ENCODE data around the gene CLMN. TPM values are rescaled to one million over a fixed set of nuclear protein-coding genes. Genes with fewer than 3 reads are reported as not detected.
"Not testable (repeated sequence)": the region's sequence is repeated elsewhere in the genome, so short reads cannot be mapped to it uniquely, and the experiment has no call there.

The CLMN gene
- total and polyA plus RNA-seq, 2 donors (not counting 1 experiment from before 2014, with no cell fraction given), result 9.6 to 51.5 TPM

DNA sequence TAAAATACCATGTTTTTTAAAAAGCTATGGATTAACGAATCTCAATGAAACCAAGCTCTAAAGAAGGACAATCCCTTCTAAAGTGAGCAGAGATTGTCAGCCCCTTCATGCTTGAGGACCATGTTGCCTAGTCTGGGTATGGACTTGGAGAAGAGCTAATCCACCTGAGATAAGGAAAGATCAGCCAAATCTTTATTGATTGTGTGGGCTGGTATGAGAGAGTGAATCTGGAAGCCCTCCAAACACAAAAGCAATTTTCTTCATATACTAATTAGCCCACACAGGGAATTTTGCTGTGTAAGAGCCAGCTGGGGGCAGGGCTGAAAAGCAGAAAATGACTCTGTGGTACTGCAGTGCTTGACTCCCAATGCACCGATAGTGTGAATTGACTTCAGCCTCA, 115.0 kb downstream of the CLMN start:
- no peaks in the 10 kb centered on the region for H4K20me1 ChIP-seq (ENCODE audit: control insufficient read depth, insufficient read depth, low read length, poor library complexity, severe bottlenecking)
- no peak overlapping the region for H2AFZ ChIP-seq (ENCODE audit: insufficient read depth, low read depth, low read length, poor library complexity, severe bottlenecking)
- H3K36me3 ChIP-seq (replicated peaks in 1 of 2; ENCODE audit: control extremely low read depth in 1 of 2, control insufficient read depth in 1 of 2, extremely low read depth in 1 of 2, insufficient read depth in 2 of 2, low read length in 1 of 2), result peaks cover 0 to 15% of the 10 kb centered on the region in 2 experiments
- no peak overlapping the region for H3K4me3 ChIP-seq (ENCODE audit: control extremely low read depth in 1 of 5, extremely low read depth in 1 of 5, insufficient read depth in 1 of 5, low read depth in 2 of 5, low read length in 4 of 5)
- H3K27me3 Mint-ChIP-seq, result peaks cover 3% of the 10 kb centered on the region
- no peak for DNase-seq
- H3K4me1 ChIP-seq (ENCODE audit: control insufficient read depth in 2 of 2, insufficient read depth in 2 of 2, low read length in 2 of 2), result no peaks in the 10 kb centered on the region
- TF ChIP-seq, protein P1, sequence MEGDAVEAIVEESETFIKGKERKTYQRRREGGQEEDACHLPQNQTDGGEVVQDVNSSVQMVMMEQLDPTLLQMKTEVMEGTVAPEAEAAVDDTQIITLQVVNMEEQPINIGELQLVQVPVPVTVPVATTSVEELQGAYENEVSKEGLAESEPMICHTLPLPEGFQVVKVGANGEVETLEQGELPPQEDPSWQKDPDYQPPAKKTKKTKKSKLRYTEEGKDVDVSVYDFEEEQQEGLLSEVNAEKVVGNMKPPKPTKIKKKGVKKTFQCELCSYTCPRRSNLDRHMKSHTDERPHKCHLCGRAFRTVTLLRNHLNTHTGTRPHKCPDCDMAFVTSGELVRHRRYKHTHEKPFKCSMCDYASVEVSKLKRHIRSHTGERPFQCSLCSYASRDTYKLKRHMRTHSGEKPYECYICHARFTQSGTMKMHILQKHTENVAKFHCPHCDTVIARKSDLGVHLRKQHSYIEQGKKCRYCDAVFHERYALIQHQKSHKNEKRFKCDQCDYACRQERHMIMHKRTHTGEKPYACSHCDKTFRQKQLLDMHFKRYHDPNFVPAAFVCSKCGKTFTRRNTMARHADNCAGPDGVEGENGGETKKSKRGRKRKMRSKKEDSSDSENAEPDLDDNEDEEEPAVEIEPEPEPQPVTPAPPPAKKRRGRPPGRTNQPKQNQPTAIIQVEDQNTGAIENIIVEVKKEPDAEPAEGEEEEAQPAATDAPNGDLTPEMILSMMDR (IDR thresholded peaks at IDR 0.05), result no peak
- no peak for TF ChIP-seq EZH2 (IDR thresholded peaks at IDR 0.05; ENCODE audit: borderline replicate concordance, insufficient read depth, low read depth, low read length, poor library complexity, severe bottlenecking)
- no peak overlapping the region for H3K27ac Mint-ChIP-seq
- no peak for ATAC-seq (ENCODE audit: low read depth)
- ChIA-PET CTCF (no interaction called here), POLR2A (no interaction called here)
- no peak overlapping the region for H3K27ac ChIP-seq (ENCODE audit: low read length in 2 of 2)
- peaks cover 0 to 5% (median 0%) of the 10 kb centered on the region in 3 donors for H3K9me3 ChIP-seq (ENCODE audit: control extremely low read depth in 1 of 3, control insufficient read depth in 2 of 3, insufficient read depth in 1 of 3, low read length in 2 of 3)
- 100% methylated on average over 1 of the region's 2 CpGs for WGBS (ENCODE audit: insufficient coverage)
- no peak overlapping the region for H3K4me2 ChIP-seq (replicated peaks; ENCODE audit: low read depth, low read length, poor library complexity, severe bottlenecking)
- H3K4me1 Mint-ChIP-seq, result no peaks in the 10 kb centered on the region
- H3K9ac ChIP-seq (ENCODE audit: low read length), result no peak overlapping the region
- no peaks in the 10 kb centered on the region for H3K27me3 ChIP-seq (replicated peaks in 1 of 4; ENCODE audit: control extremely low read depth in 1 of 4, control insufficient read depth in 3 of 4, insufficient read depth in 4 of 4, low read length in 3 of 4)
- H3K9me3 Mint-ChIP-seq (ENCODE audit: insufficient read depth), result peaks cover 9% of the 10 kb centered on the region
- no peaks in the 10 kb centered on the region for H3K79me2 ChIP-seq (ENCODE audit: control insufficient read depth, insufficient read depth, low read length)
- no peak overlapping the region for H3K4me3 Mint-ChIP-seq
- intact Hi-C loops (cut with micrococcal nuclease), result no loop called here

DNA sequence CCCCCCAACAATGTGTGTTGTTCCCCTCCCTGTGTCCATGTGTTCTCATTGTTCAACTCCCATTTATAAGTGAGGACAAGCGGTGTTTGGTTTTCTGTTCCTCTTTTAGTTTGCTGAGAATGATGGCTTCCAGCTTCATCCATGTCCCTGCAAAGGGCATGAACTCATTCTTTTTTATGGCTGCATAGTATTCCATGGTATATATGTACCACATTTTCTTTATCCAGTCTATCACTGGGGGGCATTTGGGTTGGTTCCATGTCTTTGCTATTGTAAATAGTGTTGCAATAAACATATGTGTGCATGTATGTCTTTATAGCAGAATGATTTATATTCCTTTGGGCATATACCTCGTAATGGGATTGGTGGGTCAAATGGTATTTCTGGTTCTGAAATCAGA, 118.0 kb downstream of the CLMN start:
- CTCF ChIA-PET; intact Hi-C loops (cut with micrococcal nuclease); H3K4me3 ChIP-seq (ENCODE audit: control extremely low read depth in 1 of 5, extremely low read depth in 1 of 5, insufficient read depth in 1 of 5, low read depth in 2 of 5, low read length in 4 of 5); ATAC-seq (ENCODE audit: low read depth); H3K27me3 ChIP-seq (replicated peaks in 1 of 4; ENCODE audit: control extremely low read depth in 1 of 4, control insufficient read depth in 3 of 4, insufficient read depth in 4 of 4, low read length in 3 of 4); H3K27ac Mint-ChIP-seq; H3K27me3 Mint-ChIP-seq; H3K4me2 ChIP-seq (replicated peaks; ENCODE audit: low read depth, low read length, poor library complexity, severe bottlenecking); DNase-seq; H3K9ac ChIP-seq (ENCODE audit: low read length); H3K79me2 ChIP-seq (ENCODE audit: control insufficient read depth, insufficient read depth, low read length); H3K9me3 ChIP-seq (ENCODE audit: control extremely low read depth in 1 of 3, control insufficient read depth in 2 of 3, insufficient read depth in 1 of 3, low read length in 2 of 3); H2AFZ ChIP-seq (ENCODE audit: insufficient read depth, low read depth, low read length, poor library complexity, severe bottlenecking); H3K4me1 Mint-ChIP-seq; H3K4me1 ChIP-seq (ENCODE audit: control insufficient read depth in 2 of 2, insufficient read depth in 2 of 2, low read length in 2 of 2); H4K20me1 ChIP-seq (ENCODE audit: control insufficient read depth, insufficient read depth, low read length, poor library complexity, severe bottlenecking); H3K4me3 Mint-ChIP-seq; H3K27ac ChIP-seq (ENCODE audit: low read length in 2 of 2); H3K9me3 Mint-ChIP-seq (ENCODE audit: insufficient read depth); POLR2A ChIA-PET: not testable (repeated sequence)
- peaks cover 0 to 15% of the 10 kb centered on the region in 2 experiments for H3K36me3 ChIP-seq (replicated peaks in 1 of 2; ENCODE audit: control extremely low read depth in 1 of 2, control insufficient read depth in 1 of 2, extremely low read depth in 1 of 2, insufficient read depth in 2 of 2, low read length in 1 of 2)
- WGBS (ENCODE audit: insufficient coverage), result no CpG with 5 or more reads among the region's 2 CpGs
